ENCODE measurements around the gene CCDC177.

The CCDC177 gene

DNA sequence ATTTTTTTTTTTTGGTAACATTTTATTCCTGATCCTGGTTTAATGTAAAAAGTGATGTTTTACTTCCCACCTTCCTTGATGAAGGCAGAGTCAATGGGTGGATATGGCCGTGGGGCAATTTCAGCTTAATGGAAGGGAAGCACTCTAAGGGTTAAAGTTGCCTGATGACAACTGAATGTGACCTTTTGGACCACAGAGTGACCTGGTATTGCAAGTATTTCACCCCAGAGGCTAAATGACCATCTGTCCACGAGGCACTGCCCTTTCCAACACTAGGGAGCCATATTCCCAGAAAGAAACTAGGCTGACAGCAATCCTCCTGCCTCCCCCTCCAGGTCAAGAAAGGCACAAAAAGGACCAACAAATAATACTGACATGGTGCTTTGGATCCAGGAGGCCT lies 4.8 kb downstream of the CCDC177 start:
- no peak for DNase-seq (ENCODE audit: low read depth in 1 of 2, low spot score in 1 of 2)

DNA sequence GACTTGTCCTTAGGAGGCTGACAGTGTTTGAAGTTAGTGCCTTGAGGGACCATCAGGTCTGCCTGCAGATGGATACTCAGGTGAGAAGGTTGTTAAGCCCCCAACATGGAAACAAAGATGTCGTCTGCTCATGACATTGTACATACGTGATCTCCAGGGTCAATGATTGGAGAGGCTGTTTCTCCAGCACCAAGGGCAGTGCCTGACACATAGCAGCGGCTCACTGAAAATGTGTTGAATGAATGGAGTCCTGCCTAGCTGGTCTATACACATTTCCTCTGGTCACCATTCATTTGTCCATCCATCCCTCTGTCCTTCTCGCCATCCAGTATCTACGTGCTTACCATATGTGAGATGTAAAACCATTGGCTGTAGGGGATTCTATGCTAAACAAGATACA lies 7.1 kb downstream of the CCDC177 start:
- no peak for DNase-seq (ENCODE audit: low read depth in 1 of 2, low spot score in 1 of 2)

DNA sequence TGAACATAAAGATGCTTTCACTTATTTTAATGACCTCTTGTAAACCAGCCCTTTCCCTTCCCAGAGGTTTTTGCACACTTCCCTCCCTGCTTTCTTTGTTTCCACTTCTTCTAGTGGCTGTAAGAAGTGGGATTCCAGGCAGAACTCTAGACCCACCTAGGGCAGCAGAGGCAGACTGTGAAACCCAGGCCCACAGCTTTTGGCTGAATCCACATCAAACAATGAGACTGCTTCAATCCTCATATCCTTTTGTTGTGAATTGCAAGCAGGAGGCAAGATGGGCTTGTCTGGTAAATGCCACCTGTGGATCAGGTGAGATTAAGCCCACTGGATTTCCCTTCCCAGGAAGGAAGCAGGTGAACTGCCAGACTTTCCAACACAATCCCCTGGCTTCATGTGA lies 12.8 kb downstream of the CCDC177 start:
- DNase-seq (ENCODE audit: low read depth in 1 of 2, low spot score in 1 of 2) = no peak

DNA sequence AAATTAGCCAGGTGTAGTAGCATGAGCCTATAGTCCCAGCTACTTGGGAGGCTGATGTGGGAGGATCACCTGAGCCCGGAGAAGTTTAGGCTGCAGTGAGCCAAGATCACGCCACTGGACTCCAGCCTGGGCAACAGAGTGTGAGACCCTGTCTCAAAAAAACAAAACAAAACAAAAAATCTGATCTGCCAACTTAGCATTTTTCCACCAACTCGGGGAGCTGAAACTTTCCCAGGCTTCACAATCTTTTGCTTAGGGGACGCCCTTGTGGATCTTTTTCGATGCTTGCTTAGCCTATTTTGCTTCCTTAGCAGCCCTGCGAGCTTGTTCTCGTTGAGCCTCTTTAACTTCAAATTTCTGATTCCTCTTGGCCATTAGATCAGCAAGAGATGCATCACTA lies 13.8 kb downstream of the CCDC177 start:
- DNase-seq (ENCODE audit: low read depth in 1 of 2, low spot score in 1 of 2) = no peak

DNA sequence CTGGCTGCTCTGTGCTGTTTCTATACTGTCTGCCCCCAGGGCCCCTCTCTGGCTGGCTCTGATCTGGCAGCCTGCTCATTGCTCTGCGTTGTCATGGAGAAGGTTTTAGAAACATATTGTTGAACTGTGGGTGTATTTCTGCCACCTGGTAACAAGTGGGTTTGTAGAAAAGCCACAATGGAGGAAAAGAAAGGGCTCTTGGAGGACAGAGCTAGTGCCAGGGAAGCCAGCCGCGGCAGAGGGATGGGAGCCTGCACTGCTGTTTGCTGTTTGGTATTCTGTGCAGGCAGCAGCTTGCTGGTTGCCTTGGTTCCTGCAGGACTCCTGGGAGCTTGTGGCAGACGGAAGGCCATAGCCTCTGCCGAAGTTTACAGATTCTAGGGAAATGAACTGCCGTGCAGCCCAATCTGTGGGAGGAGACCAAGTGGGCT lies 15.1 kb downstream of the CCDC177 start:
- no peak for DNase-seq (ENCODE audit: low read depth in 1 of 2, low spot score in 1 of 2)

DNA sequence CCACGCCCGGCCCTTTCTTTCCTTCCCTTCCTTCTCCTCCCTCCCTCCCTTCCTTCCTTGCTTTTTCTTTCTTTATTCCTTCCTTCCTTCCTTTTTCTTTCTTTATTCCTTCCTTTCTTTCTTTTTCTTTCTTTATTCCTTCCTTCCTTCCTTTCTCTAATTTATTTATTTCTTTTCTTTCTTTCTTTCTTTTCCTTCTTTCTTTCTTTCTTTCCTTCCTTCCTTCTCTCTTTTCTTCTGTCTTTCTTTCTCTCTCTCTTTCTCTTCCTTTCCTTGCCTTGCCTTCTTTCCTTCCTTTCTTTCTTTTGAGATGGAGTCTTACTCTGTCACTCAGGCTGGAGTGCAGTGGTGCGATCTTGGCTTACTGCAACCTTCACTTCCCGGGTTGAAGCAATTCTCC lies 15.9 kb downstream of the CCDC177 start:
- DNase-seq (ENCODE audit: low read depth in 1 of 2, low spot score in 1 of 2) = no peak

DNA sequence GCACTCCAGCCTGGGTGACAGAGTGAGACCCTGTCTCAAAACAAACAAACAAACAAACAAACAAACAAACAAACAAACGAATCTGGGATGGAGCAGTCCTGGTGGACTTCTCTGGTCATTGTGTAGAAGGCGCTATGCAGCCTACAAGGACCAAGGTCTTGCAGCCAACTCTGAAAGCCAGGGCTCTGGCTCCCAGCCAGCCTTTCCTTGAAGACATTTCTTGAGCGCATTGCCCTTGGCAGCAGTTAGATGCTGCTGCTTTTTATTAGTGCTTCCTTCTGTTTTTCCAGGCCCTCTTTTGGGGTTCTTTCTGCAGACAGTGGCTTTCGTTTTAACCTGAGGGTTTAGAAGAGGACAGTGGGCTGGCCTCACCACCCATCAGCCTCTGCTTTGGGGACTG lies 20.2 kb downstream of the CCDC177 start:
- DNase-seq (ENCODE audit: low read depth in 1 of 2, low spot score in 1 of 2) = no peak

DNA sequence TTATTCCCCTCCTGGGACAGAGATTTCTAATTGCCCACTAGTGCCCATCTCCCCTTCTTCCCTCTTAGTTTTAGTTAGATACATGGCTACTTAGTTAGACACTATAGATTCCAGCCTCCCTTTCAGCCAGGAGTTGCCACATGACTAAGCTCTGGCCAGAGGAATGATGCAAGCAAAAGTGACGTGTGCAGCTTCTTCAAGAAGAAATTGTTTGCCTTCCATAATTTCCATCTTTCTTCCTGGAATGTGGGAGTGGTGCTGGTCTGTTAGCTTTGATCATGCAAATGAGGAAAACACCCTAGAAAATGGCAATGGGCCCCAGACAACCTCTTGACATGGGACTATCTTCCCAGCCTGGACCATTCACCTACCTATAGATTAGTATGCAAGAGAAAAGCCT lies 21.4 kb downstream of the CCDC177 start:
- DNase-seq (ENCODE audit: low read depth in 1 of 2, low spot score in 1 of 2) = no peak

DNA sequence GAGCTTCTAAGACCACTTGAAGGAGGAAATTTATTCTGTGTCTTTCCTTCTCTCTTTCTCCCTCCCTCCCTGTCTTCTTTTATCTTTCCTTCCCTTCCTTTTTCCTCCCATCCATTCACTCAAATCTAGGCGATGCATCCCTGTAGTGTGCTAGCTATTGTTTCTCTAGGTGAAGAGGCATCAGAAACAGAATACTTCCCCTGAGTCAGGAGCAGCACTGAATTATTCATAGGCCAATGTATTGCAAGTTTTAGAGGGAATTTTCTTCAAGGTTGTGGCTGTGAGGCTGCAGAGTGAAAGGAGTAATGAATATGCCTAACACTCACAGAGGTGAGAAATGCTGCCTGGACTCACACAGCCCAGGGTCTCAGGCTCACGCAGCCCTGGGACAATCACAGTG lies 23.2 kb downstream of the CCDC177 start:
- DNase-seq (ENCODE audit: low read depth in 1 of 2, low spot score in 1 of 2) = no peak

DNA sequence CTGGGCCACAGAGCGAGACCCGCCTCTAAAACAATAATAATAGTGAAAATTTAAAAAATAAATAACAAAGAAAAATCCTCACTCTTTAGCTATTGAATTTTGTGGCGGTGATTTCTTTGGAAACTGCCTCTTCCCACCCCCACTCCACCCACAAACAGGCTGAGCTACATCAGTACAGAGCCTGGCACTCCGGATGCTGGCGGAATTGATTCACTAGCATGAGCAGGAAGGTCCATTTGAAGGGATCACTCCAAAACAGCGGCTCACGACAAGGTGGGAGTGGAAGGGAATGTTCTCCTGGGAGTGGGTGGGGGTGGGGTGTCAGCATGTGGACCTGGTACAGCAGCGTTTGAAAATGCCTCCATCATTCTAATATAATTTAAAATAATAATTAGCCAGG lies 26.1 kb downstream of the CCDC177 start:
- no peak for DNase-seq (ENCODE audit: low read depth in 1 of 2, low spot score in 1 of 2)

DNA sequence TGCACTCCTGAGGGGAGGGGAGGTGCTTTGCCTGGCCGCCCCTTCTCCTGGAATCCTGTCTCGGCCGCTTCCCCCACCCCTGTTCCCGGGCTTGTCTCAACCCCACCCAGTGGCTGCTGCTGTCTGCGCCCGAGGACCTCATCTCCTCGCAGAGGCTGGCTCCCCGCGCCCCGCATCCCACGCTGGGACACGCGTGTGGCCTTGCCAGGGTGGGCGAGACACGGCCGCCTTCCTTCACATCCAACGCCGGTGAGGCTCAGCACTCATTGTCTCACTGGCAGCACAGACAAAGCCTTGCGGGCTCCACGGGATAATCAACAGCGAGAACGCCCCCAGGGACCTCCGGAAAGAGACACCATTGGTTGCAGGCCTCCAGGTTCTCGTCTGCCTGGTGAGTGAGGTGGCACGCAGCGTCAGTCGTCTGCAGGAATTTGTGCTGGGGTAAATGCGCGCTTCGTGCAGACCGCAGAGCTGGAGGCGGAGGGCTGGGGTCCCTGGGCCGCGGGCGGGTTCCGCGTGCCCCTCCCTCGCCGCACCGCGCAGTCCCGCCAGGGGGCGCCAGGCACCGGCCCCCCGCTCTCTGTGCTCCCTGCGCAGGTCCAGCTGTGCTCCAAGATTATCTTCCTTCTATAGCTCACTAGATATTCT lies 26.8 kb downstream of the CCDC177 start:
- DNase-seq (ENCODE audit: low read depth in 1 of 2, low spot score in 1 of 2) = no peak

DNA sequence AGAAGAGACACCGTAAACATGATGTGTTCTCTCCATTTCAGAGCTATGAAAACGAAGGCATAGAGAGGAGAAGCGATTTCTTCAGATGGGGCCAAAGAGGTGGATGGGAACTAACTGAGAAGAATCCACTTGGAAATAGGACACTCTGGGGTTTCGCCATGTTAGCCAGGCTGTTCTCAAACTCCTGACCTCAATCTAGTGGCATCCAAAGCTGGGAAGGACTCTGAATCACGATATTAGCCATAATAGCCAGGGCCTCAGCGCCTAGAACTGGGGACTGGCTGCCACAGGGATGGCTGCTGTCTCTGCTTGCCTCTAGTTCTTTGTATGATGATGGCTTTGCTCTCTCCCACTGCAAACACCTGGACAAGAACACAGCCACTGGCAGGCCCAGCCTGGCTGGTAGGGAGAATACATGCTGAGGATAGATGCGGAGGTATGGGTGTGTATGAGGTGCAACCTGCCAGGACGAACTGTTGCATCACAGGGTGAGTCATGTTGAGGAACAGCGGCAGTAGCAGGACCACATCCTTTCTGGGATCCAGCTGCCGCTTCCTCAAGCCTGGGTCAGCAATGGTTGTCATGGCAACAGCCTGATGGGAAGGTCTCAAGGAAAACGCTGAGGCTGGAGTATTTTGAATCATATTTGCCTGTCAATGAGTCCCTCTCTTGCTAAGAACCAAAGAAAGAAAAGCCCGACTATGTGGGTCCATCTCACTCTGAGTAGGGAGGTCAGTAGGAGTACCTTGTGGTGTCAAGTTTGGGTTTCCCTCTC lies 31.1 kb downstream of the CCDC177 start:
- DNase-seq (ENCODE audit: low read depth in 1 of 2, low spot score in 1 of 2) = no peak

DNA sequence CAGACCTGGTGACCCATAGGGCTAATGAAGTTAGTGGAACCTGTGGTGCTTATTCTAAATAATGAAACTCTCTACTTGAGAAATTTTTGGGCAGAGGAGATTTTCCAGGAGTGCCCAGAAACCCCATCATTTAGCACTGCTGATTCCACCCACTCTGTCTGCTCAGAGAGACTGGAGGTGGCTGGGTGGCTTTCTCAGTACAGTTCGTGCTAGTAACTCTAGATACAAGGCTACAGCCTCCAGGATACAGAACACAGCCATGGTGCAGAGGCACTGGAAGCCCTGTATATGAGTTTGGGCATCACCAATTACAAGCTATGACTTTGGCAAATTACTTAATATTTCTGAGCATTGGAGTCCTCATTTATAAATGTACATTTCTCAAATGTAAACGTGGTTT lies 32.4 kb downstream of the CCDC177 start:
- DNase-seq (ENCODE audit: low read depth in 1 of 2, low spot score in 1 of 2) = no peak

DNA sequence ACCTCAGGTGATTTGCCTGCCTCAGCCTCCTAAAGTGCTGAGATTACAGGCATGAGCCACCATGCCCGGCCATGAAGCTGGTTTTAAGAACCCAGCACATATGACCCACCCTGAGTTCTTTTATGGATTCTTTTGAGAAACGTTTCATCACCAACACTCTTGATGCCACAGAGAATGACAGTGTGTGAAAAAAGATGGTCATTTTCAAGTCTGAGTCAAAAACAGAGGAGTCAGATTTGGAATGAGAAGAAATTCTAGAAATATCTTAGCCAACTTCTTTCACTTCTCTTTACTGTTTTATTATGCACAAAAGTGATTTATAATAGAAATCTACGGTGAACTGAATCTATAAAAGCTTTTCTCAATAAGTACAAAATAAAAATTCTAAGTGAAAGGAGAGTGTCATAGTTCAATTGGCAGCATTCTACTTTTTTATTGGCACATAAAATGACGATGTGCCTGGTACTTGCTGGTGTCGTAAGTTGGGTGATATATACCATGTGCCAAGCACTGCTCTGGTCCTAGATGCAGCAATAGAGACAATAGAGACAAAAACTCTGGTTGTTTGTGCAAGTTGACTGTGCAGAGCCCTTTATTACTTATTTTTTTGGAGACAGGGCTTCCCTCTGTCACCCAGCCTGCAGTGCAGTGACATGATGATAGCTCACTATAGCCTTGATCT lies 33.9 kb downstream of the CCDC177 start:
- DNase-seq (ENCODE audit: low read depth in 1 of 2, low spot score in 1 of 2) = no peak

DNA sequence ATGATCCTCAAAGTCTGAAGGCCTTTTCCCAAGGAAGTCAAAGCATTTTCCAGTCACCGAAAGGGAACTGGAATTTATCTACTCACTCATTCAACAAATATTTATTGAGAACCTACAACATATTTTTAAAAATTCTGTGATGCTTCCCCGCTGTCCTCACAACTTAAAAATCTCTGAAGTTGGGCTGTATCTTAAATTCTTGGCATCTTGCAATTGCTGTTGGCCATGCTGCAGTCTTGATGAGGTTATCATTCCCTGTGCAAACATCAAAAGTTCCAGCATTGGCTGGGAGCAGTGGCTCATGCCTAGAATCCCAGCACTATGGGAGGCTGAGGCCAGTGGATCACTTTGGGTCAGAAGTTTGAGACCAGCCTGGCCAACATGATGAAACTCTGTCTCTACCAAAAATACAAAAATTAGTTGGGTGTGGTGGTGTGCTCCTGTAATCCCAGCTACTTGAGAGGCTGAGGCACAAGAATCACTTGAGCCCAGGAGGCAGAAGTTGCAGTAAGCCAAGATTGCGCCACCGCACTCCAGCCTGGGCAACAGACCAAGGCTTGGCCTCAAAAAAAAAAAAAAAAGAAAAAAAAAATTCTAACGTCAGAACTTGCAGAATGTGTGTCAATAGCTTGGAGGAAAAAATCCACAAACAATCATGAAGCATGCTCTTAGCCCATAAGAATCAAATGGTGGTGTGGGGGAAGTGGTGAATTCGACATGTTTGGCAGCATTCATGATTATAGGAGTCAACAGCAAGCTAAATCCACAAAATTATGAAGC lies 34.9 kb downstream of the CCDC177 start:
- DNase-seq (ENCODE audit: low read depth in 1 of 2, low spot score in 1 of 2) = no peak

DNA sequence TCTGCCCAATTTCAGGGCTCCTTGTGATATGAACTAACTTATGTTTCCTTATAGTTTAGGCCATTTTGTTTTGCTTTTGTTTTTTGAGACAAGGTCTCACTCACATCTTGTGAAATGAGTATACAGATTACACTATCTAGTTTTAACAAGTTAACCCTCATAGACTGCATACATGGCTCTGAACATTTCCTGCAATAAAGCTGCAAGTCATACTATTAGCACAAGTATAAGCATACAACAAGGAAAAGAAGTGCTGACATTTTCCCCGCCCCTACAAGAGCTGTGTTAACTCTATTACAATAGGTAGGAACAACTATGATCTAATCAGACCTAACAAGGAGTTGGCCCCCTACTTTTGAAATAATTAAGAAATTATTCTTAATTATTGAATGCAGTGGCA lies 35.9 kb downstream of the CCDC177 start:
- DNase-seq (ENCODE audit: low read depth in 1 of 2, low spot score in 1 of 2) = no peak

DNA sequence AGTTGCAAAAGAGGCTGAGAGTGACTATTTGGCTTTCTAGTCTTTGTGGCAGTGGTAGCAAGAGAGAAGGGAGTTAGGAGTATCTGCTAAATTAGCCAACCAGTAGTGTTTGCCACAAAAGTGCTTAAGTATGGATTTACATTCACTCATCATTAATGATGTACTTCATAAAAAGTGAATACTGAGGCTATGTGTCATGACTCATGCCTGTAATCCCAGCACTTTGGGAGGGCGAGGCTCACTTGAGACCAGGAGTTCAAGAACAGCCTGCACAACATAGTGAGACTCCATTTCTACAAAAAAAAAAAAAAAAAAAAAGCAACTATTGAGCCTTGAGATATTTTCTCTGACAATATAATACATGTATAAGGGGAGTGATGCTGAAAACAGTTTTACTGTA lies 36.8 kb downstream of the CCDC177 start:
- DNase-seq (ENCODE audit: low read depth in 1 of 2, low spot score in 1 of 2) = no peak

DNA sequence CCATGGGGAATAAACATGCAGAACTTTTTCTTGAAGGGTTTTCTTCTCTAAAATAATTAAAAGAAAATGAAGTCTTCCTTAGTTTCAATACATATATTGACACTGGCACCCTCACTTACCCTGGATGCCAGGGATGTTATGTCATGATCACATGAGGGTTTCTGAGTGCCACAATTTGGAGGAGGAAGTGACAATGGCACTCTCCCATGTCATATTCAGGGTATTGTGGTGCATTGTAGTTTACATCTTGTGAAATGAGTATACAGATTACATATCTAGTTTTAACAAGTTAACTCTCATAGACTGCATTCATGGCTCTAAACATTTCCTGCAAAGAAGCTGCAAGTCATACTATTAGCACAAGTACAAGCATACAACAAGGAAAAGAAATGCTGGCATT lies 37.7 kb downstream of the CCDC177 start:
- DNase-seq (ENCODE audit: low read depth in 1 of 2, low spot score in 1 of 2) = no peak

DNA sequence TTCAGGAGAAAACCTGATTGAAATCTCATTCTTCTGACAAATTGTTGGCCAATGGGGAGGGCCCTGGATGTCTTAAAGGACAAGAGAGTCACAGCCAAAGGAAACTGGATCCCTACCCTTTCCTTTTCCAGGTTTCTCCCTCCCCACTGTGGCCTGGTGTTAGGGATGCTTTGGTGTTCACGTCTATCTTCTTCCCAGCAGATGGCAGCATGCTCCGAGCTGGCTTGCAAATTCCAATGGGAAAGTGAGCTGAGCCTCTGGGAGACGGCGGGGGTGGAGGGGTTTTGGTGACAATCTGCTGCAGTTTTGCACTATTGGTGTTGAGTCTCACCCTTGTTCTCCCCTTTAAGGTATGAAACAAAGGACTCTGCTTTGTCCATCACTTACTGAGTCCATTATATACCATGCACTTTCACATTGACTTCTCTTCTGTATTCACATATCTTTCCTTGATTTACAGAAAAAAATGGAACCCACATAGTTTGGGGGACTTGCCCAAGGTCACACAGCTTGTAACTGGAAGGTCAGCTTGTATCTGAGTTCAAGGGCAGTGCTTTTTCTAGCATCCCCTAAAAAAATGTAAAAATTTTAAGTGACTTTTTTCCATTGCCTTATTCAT lies 39.3 kb downstream of the CCDC177 start:
- no peak for DNase-seq (ENCODE audit: low read depth in 1 of 2, low spot score in 1 of 2)

DNA sequence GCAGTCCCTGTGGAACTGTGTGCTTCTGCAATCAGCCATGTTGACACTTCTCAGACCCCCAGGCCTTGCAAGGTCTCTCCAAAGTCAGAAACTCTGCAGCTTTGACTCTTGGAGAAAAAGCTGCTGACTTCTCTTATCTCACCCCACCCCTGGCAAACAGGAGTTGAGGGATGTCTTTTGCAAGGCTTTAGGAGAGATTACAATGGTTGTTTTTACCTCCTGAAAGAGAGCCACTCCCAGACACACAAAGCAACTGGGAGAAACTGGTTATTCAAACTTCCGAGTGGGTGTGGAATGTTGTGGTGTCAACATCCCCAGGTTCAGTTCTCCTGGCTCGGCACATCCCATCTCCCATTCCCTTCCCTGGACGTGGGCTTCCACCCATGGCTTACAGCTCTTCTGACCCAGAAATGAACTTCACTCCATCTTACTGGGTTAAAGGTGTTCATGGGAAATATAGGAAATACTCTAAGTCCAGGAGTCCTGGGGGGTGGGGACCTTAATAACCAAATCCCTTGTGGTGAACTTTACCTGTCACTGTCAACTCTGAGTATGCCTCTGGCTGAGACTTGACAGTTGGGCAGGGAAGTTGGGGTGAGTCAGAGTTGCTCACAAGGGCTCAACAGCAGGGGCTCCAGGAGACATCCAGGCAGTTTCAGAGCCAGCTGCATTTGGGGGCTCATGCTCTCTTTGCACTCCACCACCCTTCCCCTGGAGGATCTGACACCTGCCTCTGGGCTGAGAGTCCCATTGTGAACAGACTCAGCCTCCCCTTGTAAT lies 41.9 kb downstream of the CCDC177 start:
- DNase-seq (ENCODE audit: low read depth in 1 of 2, low spot score in 1 of 2) = no peak

Data from activated CD4-positive, alpha-beta T cell treated with anti-CD3 and anti-CD28 coated beads, Interleukin-2, amount 50 U/mL, for 24 hours (primary cell).